ENCODE results near the gene ARFGAP2. TPM values are rescaled to one million over a fixed set of nuclear protein-coding genes. Genes with fewer than 3 reads are reported as not detected.

Gene ARFGAP2
- polyA plus RNA-seq, 5 donors = 76.2 to 95.2 (median 91.0) TPM

- peak in 1 of 2 donors; percentile 32 for DNase-seq
These were observed 12.6 kb upstream of the ARFGAP2 start for GRCh38 chr11:47189100-47189834.

GRCh38 chr11:47188259-47188658, 11.6 kb upstream of the ARFGAP2 start:
- DNase-seq = no peak

- DNase-seq = no peak
These were observed 11.0 kb upstream of the ARFGAP2 start for GRCh38 chr11:47187723-47188122.

- DNase-seq = peak; percentile 40 to 50
These were observed 10.3 kb upstream of the ARFGAP2 start for GRCh38 chr11:47186700-47187695.

GRCh38 chr11:47186076-47186699, 9.5 kb upstream of the ARFGAP2 start, which contains the start of gene PACSIN3:
Gene PACSIN3 (minus strand): TSS chr11:47186434. CDS start chr11:47182727, 3,707 bp downstream.
- peak; percentile 46 to 61 for DNase-seq

GRCh38 chr11:47185305-47186075, 8.8 kb upstream of the ARFGAP2 start:
- DNase-seq = peak; percentile 62 to 67

- DNase-seq = no peak
These were observed 8.1 kb upstream of the ARFGAP2 start for GRCh38 chr11:47184711-47185304.

- DNase-seq = no peak
These were observed 7.3 kb upstream of the ARFGAP2 start for GRCh38 chr11:47183969-47184368.

- no peak for DNase-seq
These were observed 6.6 kb upstream of the ARFGAP2 start for GRCh38 chr11:47183031-47183856.

GRCh38 chr11:47182380-47182779, 5.7 kb upstream of the ARFGAP2 start:
- no peak for DNase-seq

- no peak for DNase-seq
These were observed 4.6 kb upstream of the ARFGAP2 start for GRCh38 chr11:47181271-47181670.

GRCh38 chr11:47180006-47180787, 3.5 kb upstream of the ARFGAP2 start:
- DNase-seq = no peak

GRCh38 chr11:47179655-47179991, 2.9 kb upstream of the ARFGAP2 start:
- DNase-seq = no peak

GRCh38 chr11:47178737-47179654, 2.3 kb upstream of the ARFGAP2 start:
- no peak for DNase-seq

GRCh38 chr11:47178316-47178715, 1.6 kb upstream of the ARFGAP2 start:
- DNase-seq = no peak

GRCh38 chr11:47177846-47178245, 1.2 kb upstream of the ARFGAP2 start:
- DNase-seq = no peak

- peak in 1 of 2 donors; percentile 74 for DNase-seq
These were observed 658 bp upstream of the ARFGAP2 start for GRCh38 chr11:47177229-47177845.

Measured in right lung (tissue), 5 donors.